GM06990 (cell line): ENCODE measurements around the gene FGR.
A peak's percentile ranks its signal among the peaks of the same experiment; 100 is the strongest.

Experiments used
- DNase-seq: peaks from one replicate; pipeline ENCODE4 v3.0.0-alpha.2; 2011; ENCODE audit not compliant: insufficient read length; ENCODE audit errors: extremely low read depth
- H3K27me3 ChIP-seq: replicated peaks from 2 replicates; pipeline ENCODE4 v1.6.0; 2011; ENCODE audit warnings: low read length; ENCODE audit not compliant: control insufficient read depth, insufficient read depth
- H3K36me3 ChIP-seq: 2 replicates; pipeline ENCODE4 v1.5.1; 2011; ENCODE audit warnings: low read length; ENCODE audit not compliant: control insufficient read depth, insufficient read depth
- H3K4me3 ChIP-seq: replicated peaks from 2 replicates; pipeline ENCODE4 v1.5.1; 2011; ENCODE audit warnings: low read depth, mild to moderate bottlenecking, control low read depth, low read length
- CTCF ChIP-seq: IDR thresholded peaks from 2 replicates; pipeline ENCODE4 v1.5.1; 2011; ENCODE audit warnings: low read length, control low read depth, mild to moderate bottlenecking, inconsistent platforms; ENCODE audit not compliant: insufficient read depth, poor library complexity, severe bottlenecking

FGR gene

GRCh38 chr1:27601771-27602461, 33.1 kb downstream of the FGR start:
- Histone ChIP-seq H3K4me3 (peak overlapping the region; percentile 75), H3K36me3 (no peaks in the 10 kb centered on the region), H3K27me3 (no peaks in the 10 kb centered on the region)
- TF ChIP-seq CTCF, result no peak
- DNase-seq, result no peak

DNA sequence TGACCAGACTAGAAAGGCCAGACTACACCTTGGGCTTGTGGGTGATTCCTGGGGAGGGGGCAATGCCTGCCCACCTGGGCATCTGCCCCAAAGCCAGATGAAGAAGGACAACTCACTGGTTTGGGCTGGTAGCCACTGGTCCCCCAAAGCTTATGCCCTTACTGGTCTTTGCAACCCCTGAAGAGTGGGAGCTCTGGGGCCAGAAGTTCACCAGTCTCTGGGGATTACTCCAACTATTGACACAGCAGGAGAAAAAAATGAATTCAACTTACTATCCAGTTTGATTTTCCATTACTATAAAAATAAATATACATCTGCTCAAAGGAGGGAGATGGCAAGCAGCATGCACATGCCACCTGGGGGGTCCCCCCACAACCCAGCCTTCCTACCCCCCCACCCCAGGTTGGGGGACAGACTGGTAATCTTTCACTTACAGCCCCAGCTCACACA, 33.6 kb downstream of the FGR start:
- Histone ChIP-seq H3K36me3 (no peaks in the 10 kb centered on the region), H3K4me3 (no peak overlapping the region), H3K27me3 (no peaks in the 10 kb centered on the region)
- no peak for DNase-seq
- TF ChIP-seq CTCF, result no peak

DNA sequence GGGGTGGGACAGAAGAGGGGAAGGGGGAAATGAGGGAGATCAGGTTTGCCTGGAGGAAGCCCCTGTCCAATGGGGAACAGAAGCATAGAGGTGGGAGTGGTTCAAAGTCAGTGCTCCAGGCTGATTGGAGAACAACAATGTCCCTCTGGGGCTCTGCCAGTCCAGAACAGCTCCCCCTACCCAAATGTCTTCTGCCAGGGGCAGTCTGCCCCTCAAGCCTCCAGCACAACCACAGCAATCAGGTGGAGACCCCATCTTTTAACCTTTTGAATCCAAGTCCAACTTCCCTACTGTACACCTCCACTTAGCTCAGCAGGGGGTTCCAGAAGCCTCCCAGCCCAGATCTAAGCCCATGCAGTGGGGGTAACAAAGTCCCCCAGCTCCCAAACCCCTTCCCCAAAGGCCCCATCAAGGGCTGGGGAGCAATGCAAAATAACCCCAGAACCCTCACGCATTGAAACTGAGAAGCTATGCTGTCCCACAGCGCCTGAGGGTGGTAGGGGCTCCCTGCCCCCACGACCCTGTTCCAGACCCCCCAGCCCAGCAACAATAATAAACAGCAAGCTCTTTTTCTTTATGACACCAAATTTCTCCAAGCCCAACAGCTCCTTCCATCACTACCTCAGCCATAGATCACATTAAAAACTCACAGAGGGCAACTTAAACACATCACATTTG, 34.3 kb downstream of the FGR start:
- Histone ChIP-seq H3K36me3 (no peaks in the 10 kb centered on the region), H3K27me3 (no peaks in the 10 kb centered on the region), H3K4me3 (no peak overlapping the region)
- TF ChIP-seq CTCF, result no peak
- no peak for DNase-seq

DNA sequence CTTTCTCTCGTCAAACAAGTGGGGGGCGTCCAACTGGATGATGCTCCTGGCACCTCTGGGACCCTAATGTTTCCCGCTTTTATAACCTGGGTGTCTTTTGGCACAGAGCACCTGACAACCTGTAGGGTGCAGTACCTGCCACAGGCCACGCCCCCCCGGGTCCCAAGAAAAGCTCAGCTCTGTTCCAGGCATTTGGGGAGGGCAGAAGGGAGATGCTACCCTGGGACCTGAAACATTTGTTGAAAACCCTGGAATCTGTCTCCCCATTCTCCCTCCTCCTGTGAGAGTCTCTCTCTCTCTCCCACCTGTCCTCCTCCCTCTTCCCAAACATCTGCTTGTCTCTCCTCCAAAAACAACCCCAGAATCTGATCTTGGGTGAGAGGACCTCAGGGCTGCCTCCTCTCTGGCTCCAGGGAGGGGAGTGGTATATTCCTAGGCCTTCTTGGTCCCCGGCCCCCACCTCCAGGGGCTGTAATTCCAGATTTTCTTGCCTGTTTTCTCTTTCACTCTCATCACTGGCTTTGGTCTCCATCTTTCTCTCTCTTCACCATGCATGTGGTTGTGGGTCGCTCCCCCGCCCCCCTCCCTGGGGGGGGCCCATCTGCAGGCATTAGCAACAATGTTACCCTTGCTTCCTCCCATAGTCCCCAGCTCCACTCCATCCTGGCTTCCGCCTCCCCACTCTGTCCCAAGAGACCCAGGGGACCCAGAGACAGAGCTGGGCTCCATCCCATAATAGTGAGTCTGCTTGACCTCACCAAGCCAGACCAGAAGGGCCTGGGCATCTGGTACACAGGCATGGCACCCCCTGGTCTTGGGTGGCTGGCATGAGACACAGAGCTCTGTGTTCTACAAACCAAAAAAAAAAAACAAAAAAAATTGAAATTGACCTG, 35.1 kb downstream of the FGR start:
- no peak for TF ChIP-seq CTCF
- Histone ChIP-seq H3K4me3 (no peak overlapping the region), H3K27me3 (no peaks in the 10 kb centered on the region), H3K36me3 (no peaks in the 10 kb centered on the region)
- DNase-seq, result no peak

DNA sequence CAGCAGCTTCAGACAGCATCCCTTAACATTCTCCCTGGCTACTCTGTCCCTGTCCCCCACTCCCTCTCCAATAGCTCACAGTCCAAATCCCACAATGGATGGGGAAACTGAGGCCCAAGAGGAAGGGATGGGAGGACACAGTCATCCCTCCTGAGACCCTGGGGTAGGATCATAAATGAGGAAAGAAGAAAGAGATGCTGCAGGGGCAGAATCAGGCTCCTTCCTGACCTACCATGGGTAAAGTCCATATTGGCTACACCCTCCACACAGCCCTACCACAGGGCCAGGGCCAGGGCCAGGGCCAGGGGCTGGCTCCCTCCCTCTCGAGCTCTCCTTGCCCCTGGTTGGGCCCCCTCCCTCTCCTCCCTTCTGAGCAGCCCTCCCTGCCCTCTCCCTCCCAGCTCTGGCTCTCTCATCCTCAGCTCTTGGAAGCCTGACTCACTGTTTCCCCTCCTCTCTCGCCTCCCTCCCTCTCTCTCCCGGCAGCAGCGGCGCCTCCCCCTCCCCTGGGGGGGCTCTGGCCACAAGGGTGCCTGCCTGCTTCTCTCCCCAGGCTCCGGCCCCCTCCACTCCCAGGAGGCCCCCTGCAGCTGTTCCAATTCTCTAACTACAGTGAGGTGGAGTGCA, 36.0 kb downstream of the FGR start:
- TF ChIP-seq CTCF, result no peak
- H3K36me3 ChIP-seq, result no peaks in the 10 kb centered on the region
- no peak for DNase-seq
- H3K27me3 ChIP-seq, result no peaks in the 10 kb centered on the region
- H3K4me3 ChIP-seq, result no peak overlapping the region
